CD1c-positive myeloid dendritic cell (primary cell): ENCODE results near the gene VWA8.
"Not testable (repeated sequence)": the region's sequence is repeated elsewhere in the genome, so short reads cannot be mapped to it uniquely, and the experiment has no call there.

Experiments
- DNase-seq: peaks from one replicate; pipeline ENCODE4 v3.0.0-alpha.2; 2016; ENCODE audit errors: extremely low spot score

VWA8 gene

DNA sequence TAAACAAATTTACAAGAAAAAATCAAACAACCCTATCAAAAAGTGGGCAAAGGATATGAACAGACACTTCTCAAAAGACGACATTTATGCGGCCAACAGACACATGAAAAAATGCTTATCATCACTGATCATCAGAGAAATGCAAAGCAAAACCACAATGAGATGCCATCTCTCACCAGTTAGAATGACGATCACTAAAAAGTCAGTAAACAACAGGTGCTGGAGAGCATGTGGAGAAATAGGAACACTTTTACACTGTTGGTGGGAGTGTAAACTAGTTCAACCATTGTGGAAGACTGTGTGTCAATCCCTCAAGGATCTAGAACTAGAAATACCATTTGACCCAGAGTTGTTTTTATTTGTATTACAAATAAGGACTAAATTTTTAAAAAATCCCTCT lies 215.4 kb downstream of the VWA8 start:
- DNase-seq = not testable (repeated sequence)

DNA sequence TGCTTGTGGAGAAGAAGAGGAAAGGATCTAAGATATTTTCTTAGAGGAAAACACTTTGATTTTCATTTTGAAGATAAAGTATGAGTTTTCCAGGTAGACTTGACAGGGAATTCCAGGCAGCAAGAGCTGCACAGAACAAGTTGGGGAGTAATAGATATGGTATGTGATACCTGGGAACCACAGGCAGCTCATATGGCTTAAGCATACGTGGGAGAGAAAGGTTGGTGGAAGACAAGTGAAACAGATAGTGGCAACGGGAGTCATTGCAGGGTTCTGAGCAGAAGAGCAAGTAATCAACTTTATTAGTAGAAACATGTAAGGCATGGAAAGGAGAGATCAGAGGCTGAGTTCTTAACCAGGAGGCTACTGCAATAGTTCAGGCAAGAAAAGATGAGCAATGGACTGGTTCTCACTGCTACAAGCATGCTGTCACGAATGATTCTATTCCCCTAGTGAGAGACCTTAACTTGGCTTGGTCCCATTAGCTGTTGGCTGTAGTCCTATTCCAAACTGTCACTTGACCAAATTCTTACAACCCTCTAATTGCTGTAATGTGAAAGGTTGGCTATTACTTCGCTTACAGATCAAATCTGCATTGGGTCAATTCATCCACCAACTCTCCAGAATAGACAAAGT lies 217.9 kb downstream of the VWA8 start:
- no peak for DNase-seq

DNA sequence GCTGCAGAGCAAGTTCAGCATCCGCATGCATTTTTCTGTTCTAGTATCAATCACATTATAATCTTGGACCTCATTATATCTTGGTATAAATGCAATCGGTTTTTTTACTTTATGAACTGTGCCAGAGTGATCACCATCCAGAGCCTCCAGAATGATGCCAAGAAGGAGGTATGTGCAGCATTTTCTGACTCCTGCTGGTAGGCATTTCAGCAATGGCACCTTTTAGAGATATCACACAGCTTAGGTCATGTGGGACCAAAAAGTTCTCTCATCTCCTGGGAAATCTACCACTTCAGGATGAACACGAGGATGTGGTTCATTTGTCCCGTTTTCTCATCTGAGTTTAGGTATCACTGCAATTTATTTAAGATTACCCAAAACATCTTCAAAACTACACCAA lies 220.4 kb downstream of the VWA8 start:
- DNase-seq = no peak

DNA sequence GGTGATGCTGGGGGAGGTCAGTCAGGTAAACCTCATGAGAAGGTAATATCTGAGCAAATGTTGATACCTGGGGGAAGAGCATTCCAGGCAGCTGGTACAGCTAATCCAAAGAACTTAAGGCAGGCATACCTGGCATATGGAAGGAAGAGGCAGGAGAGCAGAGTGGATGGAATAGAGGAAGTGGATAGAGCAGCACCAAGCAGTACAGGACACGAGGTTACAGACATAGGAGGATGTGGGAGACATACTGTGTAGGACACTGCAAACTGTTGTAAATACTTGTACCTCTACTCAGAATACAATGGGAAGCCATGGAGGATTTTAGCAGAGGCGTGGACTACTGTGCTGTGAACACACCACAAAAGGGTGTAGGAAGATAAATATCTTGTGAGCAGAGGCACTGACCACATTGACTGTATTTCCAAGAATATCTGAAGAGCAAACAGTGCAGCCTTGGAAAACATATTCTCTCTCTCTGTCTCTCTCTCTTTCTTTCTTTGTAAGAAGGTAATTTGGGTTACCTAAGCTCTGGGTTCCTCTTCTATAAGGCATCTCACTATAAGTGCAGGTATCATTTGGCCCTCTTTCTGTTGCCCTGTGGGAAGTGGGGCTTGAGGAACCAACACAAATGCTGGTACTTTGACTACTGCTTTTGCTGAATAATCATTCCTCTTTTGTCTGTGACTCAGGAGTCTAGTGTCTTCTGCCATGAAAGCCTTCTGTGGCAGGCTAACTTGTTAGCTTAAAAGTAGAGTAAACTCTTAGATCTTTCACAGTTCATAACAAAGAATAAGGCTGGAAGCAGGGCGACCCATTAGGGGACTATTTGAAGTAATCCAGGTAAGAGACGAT lies 238.0 kb downstream of the VWA8 start:
- DNase-seq = peak; percentile 1

DNA sequence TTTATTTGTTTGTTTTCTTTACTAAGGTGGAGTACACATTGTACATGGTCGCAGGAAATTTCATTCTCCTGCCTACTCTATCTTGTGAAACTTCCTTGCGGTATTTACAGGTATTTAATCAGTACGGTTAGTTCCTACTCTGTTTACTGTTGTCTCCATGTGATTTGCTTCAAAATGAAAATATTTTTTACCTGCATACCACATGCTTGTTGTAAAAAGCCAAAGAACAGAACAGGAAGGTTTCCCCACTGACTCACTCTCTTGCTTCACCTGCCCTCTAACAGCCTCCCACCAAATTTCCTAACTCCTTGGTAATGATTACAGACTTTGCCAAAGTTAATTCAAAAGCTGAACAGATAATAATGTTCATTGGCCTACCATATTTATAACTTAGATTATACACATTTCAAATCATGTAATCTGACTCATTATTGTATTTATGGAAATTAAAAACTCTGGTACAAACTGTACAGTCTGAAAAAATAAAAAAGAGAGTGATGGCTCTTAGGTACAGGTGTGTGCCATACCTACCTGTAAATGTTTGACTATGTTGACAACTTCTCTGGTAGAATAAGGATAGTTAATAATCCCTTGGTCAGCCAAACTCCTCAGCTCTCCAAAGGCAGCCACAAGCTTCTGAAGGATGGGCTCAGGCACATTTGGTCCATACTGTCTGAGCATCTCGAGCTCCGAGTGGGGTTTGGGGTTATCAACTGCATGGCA lies 239.9 kb downstream of the VWA8 start:
- DNase-seq = no peak

DNA sequence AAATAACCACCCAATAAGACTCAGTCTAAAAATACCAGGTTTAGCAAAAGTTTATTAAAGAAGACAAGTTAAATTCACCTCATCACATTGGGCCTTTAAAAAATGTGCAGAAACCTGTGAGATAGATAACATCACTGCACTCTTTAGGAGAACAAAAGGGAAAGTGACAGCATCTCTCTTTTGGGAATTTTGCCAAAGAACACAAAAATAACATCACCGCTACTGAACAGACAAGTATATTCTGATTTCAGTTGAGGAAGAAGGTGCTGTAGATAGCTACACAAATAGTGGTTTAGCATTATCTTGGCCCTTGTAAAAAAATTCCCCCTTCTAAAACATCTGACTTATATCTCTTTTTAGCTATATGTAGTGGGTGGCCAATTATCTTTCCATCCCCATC lies 244.7 kb downstream of the VWA8 start:
- no peak for DNase-seq

DNA sequence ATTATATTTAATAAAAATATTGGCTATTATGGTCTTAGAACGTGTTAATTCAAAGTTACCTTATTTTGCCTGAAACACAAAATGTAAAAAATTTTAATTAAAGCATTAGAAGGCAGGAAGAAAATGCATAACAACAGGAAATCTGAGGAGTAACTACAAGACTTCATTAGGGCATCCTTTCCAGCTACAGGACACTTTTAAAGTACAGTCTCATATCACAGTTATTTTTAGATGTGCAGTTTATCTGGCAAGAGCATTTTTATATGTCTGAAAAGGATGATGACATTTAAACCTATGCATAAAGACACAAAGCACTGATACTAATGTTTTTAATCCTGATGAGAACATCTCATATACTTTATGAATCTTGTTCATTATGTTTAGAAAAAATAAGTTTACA lies 247.5 kb downstream of the VWA8 start:
- no peak for DNase-seq

DNA sequence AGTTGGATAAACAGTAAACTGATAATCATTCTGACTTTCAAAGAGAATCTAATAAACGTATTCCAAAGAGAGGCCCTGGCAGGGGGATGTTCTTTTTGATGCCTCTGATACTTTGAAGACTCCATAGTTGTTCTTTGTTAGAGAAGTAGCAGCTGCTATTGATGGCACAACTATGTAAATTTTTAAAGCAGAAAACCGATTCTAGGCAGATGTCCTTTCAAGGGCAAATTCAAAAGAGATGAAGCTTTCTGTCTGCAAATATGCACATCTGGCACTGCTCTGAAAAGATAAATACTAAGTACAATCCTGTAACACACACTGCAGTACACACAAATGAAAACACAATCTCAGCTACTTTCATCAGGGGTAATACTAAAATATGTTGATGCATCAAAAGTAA lies 250.1 kb downstream of the VWA8 start:
- no peak for DNase-seq

DNA sequence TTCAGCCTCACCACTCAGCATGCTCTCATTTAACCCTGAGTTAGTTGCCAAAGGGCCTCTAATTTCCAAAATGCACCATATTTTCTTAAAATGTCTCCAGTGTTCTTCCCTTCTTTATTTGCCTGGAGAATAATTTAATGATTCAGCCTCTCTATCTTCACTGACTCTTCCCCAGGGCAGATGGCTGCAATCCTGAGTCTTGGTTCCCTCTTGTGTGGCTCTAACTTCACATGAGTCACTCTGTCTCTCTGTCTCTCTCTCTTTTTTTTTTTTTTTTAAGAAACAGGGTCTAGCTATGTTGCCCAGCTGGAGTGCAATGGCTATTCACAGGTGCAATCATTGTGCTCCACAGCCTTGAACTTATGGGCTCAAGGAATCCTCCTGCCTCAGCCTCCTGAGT lies 251.4 kb downstream of the VWA8 start:
- no peak for DNase-seq

DNA sequence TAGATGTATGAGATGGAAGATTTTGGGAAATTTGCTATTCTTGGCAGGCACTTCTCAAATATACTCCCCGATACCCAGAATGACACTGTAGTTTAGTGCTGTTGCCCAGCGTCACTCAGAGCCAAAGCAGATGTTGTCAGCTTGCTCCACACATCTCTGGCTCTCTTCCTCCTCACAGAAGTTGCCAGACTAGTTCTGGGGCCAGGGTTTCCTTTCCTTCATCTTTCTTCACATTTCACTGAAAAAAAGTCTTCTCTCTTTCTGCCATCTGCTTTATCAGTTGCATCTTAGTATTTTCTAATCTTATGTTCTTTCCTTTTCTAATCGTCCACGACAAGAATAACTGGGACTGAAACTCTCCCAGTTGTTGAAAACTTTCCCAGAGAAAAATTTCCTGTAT lies 252.2 kb downstream of the VWA8 start:
- no peak for DNase-seq

DNA sequence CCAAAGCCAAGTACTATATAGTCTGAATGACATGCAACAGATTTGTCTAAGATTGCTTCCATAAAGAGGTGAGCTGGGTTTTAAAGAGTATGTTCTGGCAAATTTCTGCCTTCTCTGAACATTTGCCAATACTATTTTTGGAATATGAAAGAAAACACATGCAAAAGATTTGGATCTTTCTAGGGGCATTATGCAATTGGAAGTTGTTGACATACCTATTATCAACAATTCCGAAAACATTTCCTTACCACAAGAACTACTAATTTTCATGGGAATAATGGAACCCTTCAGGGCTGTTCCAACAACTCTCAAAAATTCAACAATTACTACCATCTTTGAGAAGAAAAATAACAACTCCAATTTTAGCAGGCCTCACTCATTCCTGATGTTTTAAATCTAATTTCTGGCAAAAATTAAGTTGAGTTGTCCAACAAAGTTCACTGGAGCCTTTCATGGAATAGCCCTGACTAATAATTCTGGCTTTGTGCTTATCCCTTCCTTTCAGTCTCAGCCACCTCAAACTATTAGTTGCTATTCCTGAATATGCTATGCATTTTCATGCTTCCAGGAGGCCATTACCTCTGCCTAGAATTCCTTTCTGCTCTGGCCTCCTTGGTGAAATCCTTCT lies 253.6 kb downstream of the VWA8 start:
- DNase-seq = no peak

DNA sequence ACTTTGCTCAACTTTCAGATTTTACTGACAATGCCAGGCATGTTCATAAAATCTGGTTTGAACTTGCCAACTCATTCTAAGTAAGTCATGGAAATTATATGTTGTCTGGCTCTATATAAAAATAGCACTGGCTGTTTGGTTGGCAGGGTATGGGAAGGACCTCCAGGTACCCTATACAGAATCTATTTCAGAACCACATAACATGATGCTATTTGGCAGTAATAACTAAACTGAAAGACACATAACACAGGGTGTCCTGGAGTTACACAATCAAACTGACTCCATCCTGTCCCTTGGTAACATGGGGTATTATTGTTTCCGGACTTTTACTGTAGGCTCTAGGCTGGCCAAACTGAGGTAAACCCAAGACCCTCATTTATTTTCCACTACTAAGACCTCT lies 254.8 kb downstream of the VWA8 start:
- DNase-seq = no peak

DNA sequence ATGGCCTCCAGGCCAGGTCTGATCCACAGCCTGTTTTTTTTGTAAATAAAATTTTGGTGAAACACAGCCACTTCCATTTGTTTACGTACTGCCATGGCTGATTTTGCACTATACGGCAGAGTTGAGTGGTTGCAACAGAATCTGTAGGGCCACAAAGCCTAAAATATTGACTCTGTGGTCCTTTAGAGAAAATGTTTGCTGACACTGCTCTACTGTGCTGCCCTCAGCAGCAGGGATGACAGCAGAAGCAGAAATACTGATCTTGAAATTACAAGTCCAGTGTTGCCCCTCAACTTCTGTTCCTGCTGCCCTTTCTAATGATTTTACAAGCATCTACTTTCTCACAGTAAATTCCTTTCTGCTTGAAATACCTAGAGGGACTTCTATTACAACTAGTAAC lies 258.4 kb downstream of the VWA8 start:
- DNase-seq = no peak

DNA sequence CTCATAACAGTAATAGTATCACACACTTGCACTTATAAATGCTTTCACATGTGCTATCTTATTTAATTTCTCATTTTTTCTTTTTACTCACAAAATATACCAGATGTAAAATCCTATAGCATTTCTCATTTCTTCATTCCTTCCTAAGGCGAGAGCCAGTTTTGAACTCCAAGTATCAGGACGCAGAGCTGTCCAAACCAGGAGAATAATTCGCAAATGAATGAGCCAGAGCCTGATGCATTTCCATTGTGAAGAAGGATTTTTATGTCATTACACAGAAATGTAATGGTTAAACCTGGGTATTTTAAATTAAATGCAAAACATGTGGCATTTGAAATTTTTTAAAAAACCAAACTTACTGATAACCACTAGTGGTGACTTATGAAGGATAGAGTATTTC lies 259.2 kb downstream of the VWA8 start:
- DNase-seq = no peak

DNA sequence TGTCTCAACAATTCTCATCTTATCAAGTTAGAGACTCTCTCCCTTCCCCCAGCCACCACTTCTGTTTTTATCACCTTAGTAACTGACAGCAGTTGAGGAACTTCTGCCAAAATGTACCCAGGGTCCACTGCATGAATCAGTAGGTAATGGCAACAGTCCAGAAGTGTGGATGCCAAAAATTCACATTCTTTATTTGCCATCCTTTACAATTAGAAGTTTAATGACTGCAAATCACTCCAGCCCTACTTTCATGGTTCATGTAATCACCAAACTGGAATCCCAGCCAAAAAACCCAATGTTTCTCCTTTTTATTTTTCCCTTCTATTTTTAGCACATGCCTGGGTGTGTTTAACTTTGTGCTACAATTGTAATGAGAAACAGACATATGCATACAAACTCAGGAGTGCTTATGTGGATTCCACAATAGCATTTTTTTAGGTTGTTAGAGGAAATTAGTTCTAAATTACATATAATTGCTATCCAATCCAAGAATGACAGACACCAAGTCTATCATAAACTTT lies 260.1 kb downstream of the VWA8 start:
- peak; percentile 23 for DNase-seq

DNA sequence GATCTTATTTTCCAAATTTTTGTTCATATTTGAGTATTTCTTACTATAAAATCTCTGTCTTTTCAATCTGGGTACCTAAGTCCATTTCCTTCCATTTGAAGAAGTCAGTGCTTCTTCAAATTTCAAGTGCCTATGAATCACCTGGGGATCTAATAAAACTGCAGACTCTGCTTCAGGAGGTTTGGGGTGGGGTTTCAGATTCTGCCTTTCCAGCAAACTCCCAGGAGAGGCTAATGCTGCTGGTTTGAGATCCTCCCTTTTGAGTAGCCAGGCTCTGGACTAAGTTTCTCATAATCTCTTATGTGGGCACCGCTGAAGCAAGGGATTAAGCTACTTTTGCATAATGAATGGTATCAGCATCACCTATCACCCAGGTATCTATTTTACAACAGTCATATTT lies 261.1 kb downstream of the VWA8 start:
- no peak for DNase-seq

DNA sequence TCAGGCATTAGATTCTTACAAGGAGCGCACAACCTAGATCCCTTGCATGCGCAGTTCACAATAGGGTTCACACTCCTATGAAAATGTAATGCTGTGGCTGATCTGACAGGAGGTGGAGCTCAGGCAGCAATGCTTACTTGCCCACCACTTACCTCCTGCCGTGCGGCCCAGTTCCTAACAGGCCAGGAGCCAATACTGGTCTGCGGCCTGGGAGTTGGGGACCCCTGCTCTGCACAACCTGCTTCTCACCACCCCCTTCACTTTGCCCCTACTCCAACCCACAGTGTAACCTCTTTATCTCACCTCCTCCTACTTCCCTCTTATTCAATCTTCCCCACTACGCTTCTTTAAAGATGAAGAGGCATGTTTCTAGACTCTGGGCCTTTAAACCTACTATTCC lies 263.3 kb downstream of the VWA8 start:
- no peak for DNase-seq

DNA sequence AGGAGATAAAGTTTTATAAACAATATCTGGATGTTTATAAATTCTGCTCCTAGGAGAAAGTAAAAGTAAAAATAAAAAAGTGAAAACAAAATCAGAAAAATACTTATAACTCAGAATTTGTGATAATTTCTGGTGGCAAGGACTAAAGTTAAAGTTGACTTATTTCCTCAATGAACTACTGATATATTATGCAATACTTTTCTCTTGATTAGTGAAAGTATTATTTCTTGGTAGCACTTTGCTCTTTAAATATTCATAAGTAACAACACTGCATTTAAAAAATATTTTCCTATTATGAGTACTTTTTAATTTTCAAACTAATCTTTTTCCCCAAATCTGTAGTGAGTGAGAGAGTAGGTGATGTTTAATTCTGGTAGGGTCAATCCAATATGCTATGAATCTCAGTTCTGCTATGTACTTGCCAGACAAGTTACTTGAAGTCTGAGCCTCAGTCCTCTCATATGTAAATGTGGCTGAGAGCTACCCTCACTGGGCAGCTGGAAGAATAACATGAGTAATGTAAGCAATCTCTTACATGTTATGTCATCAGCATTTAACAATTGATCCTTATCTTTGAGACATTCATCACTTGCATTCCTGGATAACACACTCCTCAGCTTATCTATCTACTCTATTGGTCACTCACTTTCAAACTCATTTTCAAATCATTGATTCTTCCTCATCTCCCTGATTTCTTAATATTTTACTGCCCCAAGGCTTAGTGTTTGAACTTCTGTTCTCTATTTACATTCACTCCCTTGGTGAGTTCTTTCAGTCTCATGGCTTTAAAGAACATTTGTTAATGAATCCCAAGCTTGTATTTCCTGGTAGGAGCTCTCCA lies 264.5 kb downstream of the VWA8 start:
- DNase-seq = no peak

DNA sequence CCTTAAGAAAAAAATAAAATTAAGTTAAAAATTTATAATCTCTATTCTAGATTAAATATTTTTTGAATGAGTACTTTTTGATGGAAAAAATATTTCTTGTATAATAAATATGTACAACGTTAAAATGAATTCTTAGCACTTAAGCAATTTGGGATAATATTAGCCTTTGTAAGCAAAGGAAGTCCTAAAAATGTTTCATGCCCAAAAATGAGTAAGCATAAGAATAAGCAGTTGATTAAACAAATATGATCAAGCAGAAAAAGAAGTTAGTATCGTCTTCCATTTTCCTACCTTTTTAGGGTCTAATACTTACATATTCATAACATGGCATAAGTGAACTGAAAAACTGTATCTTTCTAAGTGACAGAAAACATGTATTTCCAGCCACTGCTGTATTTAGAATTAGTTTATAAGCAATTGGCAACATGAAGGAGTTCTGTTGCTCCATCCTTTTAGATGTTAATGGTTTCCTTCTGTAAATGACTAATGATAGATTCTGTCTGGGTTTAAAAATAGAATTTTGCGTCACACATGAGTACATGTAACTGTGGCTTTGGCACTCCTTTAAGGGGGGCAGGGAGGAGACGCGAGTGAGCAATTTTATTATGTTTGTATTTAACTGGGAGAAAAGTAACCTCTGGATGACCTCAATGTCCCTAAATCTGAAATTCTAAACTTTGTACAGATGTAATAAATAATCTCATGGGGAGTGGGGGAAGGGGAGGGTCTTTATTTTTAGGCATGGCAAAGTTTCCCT lies 266.2 kb downstream of the VWA8 start:
- DNase-seq = peak; percentile 55

DNA sequence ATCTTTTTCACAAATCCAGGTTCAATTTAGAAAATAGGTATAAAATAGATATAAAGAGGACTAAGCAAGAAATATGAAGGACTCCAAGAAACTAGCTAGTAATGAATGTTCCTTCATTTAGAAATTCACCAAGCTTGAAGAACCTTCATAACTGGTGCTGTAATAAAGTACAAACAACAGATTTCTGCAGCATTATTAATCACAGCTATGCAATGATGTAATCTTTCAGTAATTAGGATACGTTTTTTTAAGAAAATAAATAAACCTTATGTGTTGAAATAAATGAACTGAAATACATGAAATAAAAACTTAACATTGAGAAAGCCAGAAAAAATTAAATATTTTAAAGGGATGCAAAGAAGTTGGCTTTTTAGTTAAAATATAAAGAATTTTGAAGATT lies 267.5 kb downstream of the VWA8 start:
- DNase-seq = no peak

DNA sequence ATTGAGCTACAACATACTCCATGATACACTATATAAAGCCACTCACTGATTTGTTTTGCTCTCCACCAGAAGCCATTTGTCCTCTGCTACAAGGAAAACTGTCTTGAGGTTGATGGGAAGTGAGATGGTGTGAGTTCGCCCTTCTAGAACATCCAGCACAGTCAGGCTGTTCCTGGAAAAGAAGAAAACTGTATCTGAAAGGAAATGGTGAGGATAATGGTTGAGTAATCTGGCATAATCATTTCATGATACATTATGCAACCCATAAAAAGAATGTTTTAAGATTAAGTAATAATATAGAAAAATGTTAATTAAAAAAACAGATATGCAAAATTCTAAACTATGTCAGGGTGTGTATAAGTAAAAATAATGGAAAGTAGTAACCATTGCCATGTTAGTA lies 269.6 kb downstream of the VWA8 start:
- no peak for DNase-seq
